Neural cell (in vitro differentiated cells): ENCODE results near the gene TGM5.
"Not testable (repeated sequence)": the region's sequence is repeated elsewhere in the genome, so short reads cannot be mapped to it uniquely, and the experiment has no call there.

Experiments
- EP300 ChIP-seq: fragments of 450-650 bp; conservative IDR thresholded peaks from 2 replicates; pipeline ENCODE4 v1.6.1; 2014; ENCODE audit warnings: antibody characterized with exemption, mild to moderate bottlenecking, moderate library complexity; ENCODE audit not compliant: poor library complexity, severe bottlenecking
- EZH2 ChIP-seq: fragments of 200-600, 300-800 bp; shearing (Covaris generic), sonication (generic); IDR thresholded peaks from 2 replicates; pipeline ENCODE4 v1.6.1; 2014; ENCODE audit warnings: antibody characterized with exemption, low read length, borderline replicate concordance, mild to moderate bottlenecking; ENCODE audit not compliant: insufficient read depth, poor library complexity, severe bottlenecking
- POLR2AphosphoS5 ChIP-seq: IDR thresholded peaks from 2 replicates; pipeline ENCODE4 v1.6.1; 2012
- RAD21 ChIP-seq: fragments of 450-650 bp; conservative IDR thresholded peaks from 2 replicates; pipeline ENCODE4 v1.6.1; 2014; ENCODE audit warnings: antibody characterized with exemption, mild to moderate bottlenecking, moderate library complexity
- SMC3 ChIP-seq: fragments of 450-650 bp; conservative IDR thresholded peaks from 2 replicates; pipeline ENCODE4 v1.6.1; 2014; ENCODE audit warnings: antibody characterized with exemption, mild to moderate bottlenecking, moderate library complexity; ENCODE audit not compliant: poor library complexity
- TAF1 ChIP-seq: IDR thresholded peaks from 2 replicates; pipeline ENCODE4 v1.6.1; 2012; ENCODE audit warnings: low read depth
- TF ChIP-seq, protein P1 (sequence below): fragments of 450-650 bp; IDR thresholded peaks from 2 replicates; pipeline ENCODE4 v1.5.1; 2014; ENCODE audit warnings: antibody characterized with exemption, mild to moderate bottlenecking, moderate library complexity; ENCODE audit not compliant: poor library complexity, severe bottlenecking

DNA sequence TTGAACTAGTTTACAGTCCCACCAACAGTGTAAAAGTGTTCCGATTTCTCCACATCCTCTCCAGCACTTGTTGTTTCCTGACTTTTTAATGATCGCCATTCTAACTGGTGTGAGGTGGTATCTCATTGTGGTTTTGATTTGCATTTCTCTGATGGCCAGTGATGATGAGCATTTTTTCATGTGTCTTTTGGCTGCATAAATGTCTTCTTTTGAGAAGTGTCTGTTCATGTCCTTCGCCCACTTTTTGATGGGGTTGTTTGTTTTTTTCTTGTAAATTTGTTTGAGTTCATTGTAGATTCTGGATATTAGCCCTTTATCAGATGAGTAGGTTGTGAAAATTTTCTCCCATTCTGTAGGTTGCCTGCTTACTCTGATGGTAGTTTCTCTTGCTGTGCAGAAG lies 22.9 kb upstream of the TGM5 start:
- TF ChIP-seq EZH2, POLR2AphosphoS5, SMC3, RAD21, EP300, TAF1: not testable (repeated sequence)
- TF ChIP-seq, protein P1, sequence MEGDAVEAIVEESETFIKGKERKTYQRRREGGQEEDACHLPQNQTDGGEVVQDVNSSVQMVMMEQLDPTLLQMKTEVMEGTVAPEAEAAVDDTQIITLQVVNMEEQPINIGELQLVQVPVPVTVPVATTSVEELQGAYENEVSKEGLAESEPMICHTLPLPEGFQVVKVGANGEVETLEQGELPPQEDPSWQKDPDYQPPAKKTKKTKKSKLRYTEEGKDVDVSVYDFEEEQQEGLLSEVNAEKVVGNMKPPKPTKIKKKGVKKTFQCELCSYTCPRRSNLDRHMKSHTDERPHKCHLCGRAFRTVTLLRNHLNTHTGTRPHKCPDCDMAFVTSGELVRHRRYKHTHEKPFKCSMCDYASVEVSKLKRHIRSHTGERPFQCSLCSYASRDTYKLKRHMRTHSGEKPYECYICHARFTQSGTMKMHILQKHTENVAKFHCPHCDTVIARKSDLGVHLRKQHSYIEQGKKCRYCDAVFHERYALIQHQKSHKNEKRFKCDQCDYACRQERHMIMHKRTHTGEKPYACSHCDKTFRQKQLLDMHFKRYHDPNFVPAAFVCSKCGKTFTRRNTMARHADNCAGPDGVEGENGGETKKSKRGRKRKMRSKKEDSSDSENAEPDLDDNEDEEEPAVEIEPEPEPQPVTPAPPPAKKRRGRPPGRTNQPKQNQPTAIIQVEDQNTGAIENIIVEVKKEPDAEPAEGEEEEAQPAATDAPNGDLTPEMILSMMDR, result not testable (repeated sequence)
